ENCODE measurements around the gene HJURP.

HJURP gene

GRCh38 chr2:233791151-233791882 lies 63.0 kb downstream of the HJURP start:
- no peak for DNase-seq

GRCh38 chr2:233789554-233789953 lies 64.8 kb downstream of the HJURP start:
- no peak for DNase-seq
